Endothelial cell of umbilical vein (primary cell): ENCODE data around the gene C2orf42. TPM values are rescaled to one million over a fixed set of nuclear protein-coding genes. Genes with fewer than 3 reads are reported as not detected.

Experiments
- BruUV-seq: library from RNA; stranded (reverse); fragments of 400-500 nt; replicated peaks from 2 replicates; lab custom pipeline; 2021; lab: Mats Ljungman, UMichigan
- CTCF ChIA-PET: fragments of 300-600, 350-600 bp; sonication (Branson Sonifier 250); formaldehyde crosslinking; loops from one replicate; lab custom pipeline; 2021; ENCODE audit warnings: antibody characterized with exemption, inconsistent platforms; lab: Charles Lee
- POLR2A ChIA-PET: fragments of 300-600, 350-600 bp; sonication (Branson Sonifier 250); formaldehyde crosslinking; loops from one replicate; lab custom pipeline; 2021; ENCODE audit warnings: antibody characterized with exemption, inconsistent platforms; lab: Charles Lee
- DNase-seq: peaks from one replicate; pipeline ENCODE4 v3.0.0-alpha.2; 2011; ENCODE audit warnings: low read depth, low spot score
- FAIRE-seq: peaks from 2 replicates; lab custom pipeline; 2011; peaks lifted over from hg19 to GRCh38; lab: Jason Lieb, UNC
- H2AFZ ChIP-seq: 2 replicates; pipeline ENCODE4 v1.6.0; 2012; ENCODE audit warnings: low read depth, low read length, control low read depth, inconsistent platforms
- H3K27ac ChIP-seq: 2 replicates; pipeline ENCODE4 v1.5.1; 2011; ENCODE audit warnings: low read depth, mild to moderate bottlenecking, control low read depth, low read length, moderate library complexity; ENCODE audit not compliant: insufficient read depth
- H3K27me3 ChIP-seq, 2 experiments: 2 replicates each; pipeline versions ENCODE4 v1.6.0 to v1.6.1; 2011; ENCODE audit warnings: low read length in 2 of 2, mixed read lengths in 1 of 2; ENCODE audit not compliant: control insufficient read depth in 2 of 2, insufficient read depth in 2 of 2
- H3K36me3 ChIP-seq, 2 experiments: 2 replicates in 1 of 2; 3 replicates in 1 of 2; pipeline ENCODE4 v1.5.1; 2011; ENCODE audit warnings: low read length in 2 of 2, mild to moderate bottlenecking in 1 of 2, moderate library complexity in 1 of 2; ENCODE audit not compliant: control insufficient read depth in 2 of 2, insufficient read depth in 2 of 2; ENCODE audit errors: extremely low read depth in 1 of 2
- H3K4me1 ChIP-seq: 3 replicates; pipeline ENCODE4 v1.5.1; 2011; ENCODE audit warnings: mild to moderate bottlenecking, low read length; ENCODE audit not compliant: control insufficient read depth, insufficient read depth; ENCODE audit errors: extremely low read depth
- H3K4me2 ChIP-seq: 2 replicates; pipeline ENCODE4 v1.6.1; 2011; ENCODE audit warnings: low read length, control low read depth, mixed read lengths; ENCODE audit not compliant: insufficient read depth
- H3K4me3 ChIP-seq, 3 experiments: fragments of 200-600 bp in 1 of 3; sonication (generic), shearing (Covaris generic) in 1 of 3; replicated peaks in 1 of 3; 2 replicates each; pipeline ENCODE4 v1.5.1; 2011 to 2016; ENCODE audit warnings: control low read depth in 3 of 3, low read length in 3 of 3, mild to moderate bottlenecking in 2 of 3, inconsistent platforms in 1 of 3, low read depth in 1 of 3, moderate library complexity in 1 of 3; ENCODE audit not compliant: insufficient read depth in 1 of 3
- H3K79me2 ChIP-seq: 2 replicates; pipeline ENCODE4 v1.6.0; 2012; ENCODE audit warnings: low read length, inconsistent platforms; ENCODE audit not compliant: control insufficient read depth, insufficient read depth
- H3K9ac ChIP-seq: replicated peaks from 2 replicates; pipeline ENCODE3; 2011; ENCODE audit warnings: low read length, control low read depth; ENCODE audit not compliant: insufficient read depth; ENCODE audit errors: extremely low read depth
- H3K9me1 ChIP-seq: replicated peaks from 3 replicates; pipeline ENCODE4 v1.6.0; 2011; ENCODE audit warnings: mild to moderate bottlenecking, low read length; ENCODE audit not compliant: control insufficient read depth, insufficient read depth; ENCODE audit errors: extremely low read depth
- H3K9me3 ChIP-seq: replicated peaks from 2 replicates; pipeline ENCODE4 v1.5.1; 2012; ENCODE audit warnings: low read length, inconsistent platforms; ENCODE audit not compliant: control insufficient read depth, insufficient read depth
- H4K20me1 ChIP-seq: replicated peaks from 2 replicates; pipeline ENCODE3; 2011; ENCODE audit warnings: mild to moderate bottlenecking, low read length; ENCODE audit not compliant: control insufficient read depth, insufficient read depth; ENCODE audit errors: extremely low read depth
- EZH2 ChIP-seq: IDR thresholded peaks from 2 replicates; pipeline ENCODE4 v1.6.1; 2012; ENCODE audit warnings: borderline replicate concordance, low read depth, mild to moderate bottlenecking, moderate library complexity, low read length, inconsistent platforms; ENCODE audit not compliant: severe bottlenecking
- FOS ChIP-seq: IDR thresholded peaks from 2 replicates; pipeline ENCODE4 v1.6.1; 2011; ENCODE audit warnings: mild to moderate bottlenecking, low read length, moderate library complexity, borderline replicate concordance; ENCODE audit not compliant: insufficient read depth
- GATA2 ChIP-seq: IDR thresholded peaks from 2 replicates; pipeline ENCODE4 v1.7.0; 2011; ENCODE audit warnings: low read depth, mild to moderate bottlenecking, moderate library complexity, mixed read lengths, low read length; ENCODE audit not compliant: insufficient read length, insufficient read depth
- JUN ChIP-seq: IDR thresholded peaks from 2 replicates; pipeline ENCODE4 v1.6.1; 2011; ENCODE audit warnings: borderline replicate concordance, low read depth; ENCODE audit not compliant: insufficient read length, insufficient read depth
- MYC ChIP-seq: IDR thresholded peaks from one replicate; pipeline ENCODE4 v1.6.1; 2011; ENCODE audit warnings: mild to moderate bottlenecking, low read depth, low read length
- POLR2A ChIP-seq: IDR thresholded peaks from 2 replicates; pipeline ENCODE4 v1.6.1; 2012; ENCODE audit warnings: low read depth, mild to moderate bottlenecking, control low read depth, low read length
- POLR2AphosphoS5 ChIP-seq: IDR thresholded peaks from 2 replicates; pipeline ENCODE4 v1.6.1; 2012; ENCODE audit warnings: low read depth, mild to moderate bottlenecking, control low read depth, low read length, moderate library complexity; ENCODE audit not compliant: insufficient read depth
- dilution Hi-C: fragments of 300-500 bp; cut with MboI; formaldehyde crosslinking; loops from one replicate; pipeline ENCODE4 v1.15.0; 2019; ENCODE audit warnings: low sequenced_read_pairs; ENCODE audit not compliant: extremely low pct_ligation_motif_present
- intact Hi-C: fragments of 100-400 bp; cut with micrococcal nuclease; formaldehyde crosslinking; loops from one replicate; pipeline ENCODE4 v1.10.0; 2022
- polyA plus RNA-seq, 4 experiments: library from polyadenylated mRNA; depleted of rRNA in 3 of 4; stranded (reverse) in 3 of 4; unstranded in 1 of 4; fragments of >200 nt; gene quantifications; 2 replicates each; pipeline versions ENCODE4 v1.2.1 to v1.2.3, GENCODE V29; 2011 to 2012; ENCODE audit warnings: missing spikeins in 1 of 4
- total RNA-seq: library from RNA; stranded (reverse); gene quantifications from 2 replicates; pipeline ENCODE4 v1.2.3, GENCODE V29; 2021
- TF ChIP-seq, protein P1 (sequence below): IDR thresholded peaks from 2 replicates; pipeline ENCODE4 v1.6.1; 2011; ENCODE audit not compliant: insufficient read depth, insufficient read length
- TF ChIP-seq, protein P2 (sequence below), 2 donors: IDR thresholded peaks; 1 replicate in 1 of 2; 2 replicates in 1 of 2; pipeline ENCODE4 v1.5.1; 2011; ENCODE audit warnings: low read length in 2 of 2, mild to moderate bottlenecking in 2 of 2, moderate library complexity in 2 of 2, control low read depth in 1 of 2, inconsistent platforms in 1 of 2, low read depth in 1 of 2; ENCODE audit not compliant: insufficient read depth in 1 of 2; ENCODE audit errors: extremely low read depth in 1 of 2

Gene C2orf42
- total and polyA plus RNA-seq, 2 donors (not counting 3 experiments of a cell fraction or from before 2014, with no cell fraction given), result 7.9 to 13.1 TPM

DNA sequence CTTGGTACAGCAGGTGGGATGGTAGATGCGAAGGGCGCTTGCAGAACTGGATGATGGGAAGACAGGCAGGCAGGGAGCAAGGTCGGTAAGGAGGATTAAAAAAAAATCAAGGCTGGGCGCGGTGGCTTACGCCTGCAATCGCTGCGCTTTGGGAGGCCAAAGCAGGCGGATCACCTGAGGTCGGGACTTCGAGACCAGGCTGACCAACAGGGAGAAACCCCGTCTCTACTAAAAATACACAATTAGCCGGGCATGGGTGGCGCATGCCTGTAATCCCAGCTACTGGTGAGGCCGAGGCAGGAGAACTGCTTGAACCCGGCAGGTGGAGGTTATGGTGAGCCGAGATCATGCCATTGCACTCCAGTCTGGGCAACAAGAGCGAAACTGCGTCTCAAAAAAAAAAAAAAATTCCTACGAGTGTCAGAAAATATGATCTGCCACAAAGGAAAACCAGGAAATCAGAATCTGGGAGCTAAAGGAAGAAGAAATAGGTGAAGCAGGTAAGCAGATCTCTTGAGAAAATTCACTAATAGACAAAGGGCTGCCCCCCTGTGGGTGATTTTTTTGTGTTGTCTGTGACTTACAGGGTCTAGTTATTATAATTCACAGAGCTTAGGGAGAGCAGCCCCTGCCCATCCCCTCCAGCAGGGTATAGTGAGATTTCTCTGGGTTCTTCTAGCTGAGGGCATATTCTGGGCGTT lies 46.2 kb downstream of the C2orf42 start:
- BruUV-seq, result no TSS peak
- no peaks in the 10 kb centered on the region for H4K20me1 ChIP-seq
- no peak for TF ChIP-seq JUN
- no peak for TF ChIP-seq POLR2A
- TF ChIP-seq GATA2, result no peak
- no peak for TF ChIP-seq EZH2
- no peak for TF ChIP-seq FOS
- TF ChIP-seq MYC, result no peak
- no peak for TF ChIP-seq POLR2AphosphoS5
- TF ChIP-seq, protein P1, sequence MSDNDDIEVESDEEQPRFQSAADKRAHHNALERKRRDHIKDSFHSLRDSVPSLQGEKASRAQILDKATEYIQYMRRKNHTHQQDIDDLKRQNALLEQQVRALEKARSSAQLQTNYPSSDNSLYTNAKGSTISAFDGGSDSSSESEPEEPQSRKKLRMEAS, result no peak
- TF ChIP-seq, protein P2, sequence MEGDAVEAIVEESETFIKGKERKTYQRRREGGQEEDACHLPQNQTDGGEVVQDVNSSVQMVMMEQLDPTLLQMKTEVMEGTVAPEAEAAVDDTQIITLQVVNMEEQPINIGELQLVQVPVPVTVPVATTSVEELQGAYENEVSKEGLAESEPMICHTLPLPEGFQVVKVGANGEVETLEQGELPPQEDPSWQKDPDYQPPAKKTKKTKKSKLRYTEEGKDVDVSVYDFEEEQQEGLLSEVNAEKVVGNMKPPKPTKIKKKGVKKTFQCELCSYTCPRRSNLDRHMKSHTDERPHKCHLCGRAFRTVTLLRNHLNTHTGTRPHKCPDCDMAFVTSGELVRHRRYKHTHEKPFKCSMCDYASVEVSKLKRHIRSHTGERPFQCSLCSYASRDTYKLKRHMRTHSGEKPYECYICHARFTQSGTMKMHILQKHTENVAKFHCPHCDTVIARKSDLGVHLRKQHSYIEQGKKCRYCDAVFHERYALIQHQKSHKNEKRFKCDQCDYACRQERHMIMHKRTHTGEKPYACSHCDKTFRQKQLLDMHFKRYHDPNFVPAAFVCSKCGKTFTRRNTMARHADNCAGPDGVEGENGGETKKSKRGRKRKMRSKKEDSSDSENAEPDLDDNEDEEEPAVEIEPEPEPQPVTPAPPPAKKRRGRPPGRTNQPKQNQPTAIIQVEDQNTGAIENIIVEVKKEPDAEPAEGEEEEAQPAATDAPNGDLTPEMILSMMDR (IDR thresholded peaks at IDR 0.05; ENCODE audit: extremely low read depth in 1 of 2, insufficient read depth in 1 of 2, low read depth in 1 of 2, low read length in 2 of 2), result no peak
- no peak overlapping the region for H3K4me2 ChIP-seq
- H3K9me1 ChIP-seq, result no peaks in the 10 kb centered on the region
- ChIA-PET POLR2A (interaction anchor here (0.7 kb wide), 1 partner anchor 262 kb away, joined by 5 read pairs; no protein-coding TSS in a partner anchor), CTCF (interaction anchor here (1.1 to 3.6 kb wide), 4 partner anchors 73 to 420 kb away, joined by 3 to 18 read pairs (median 11); partner anchors contain the start of gene MXD1)
- DNase-seq (no peak), FAIRE-seq (no peak)
- H3K4me1 ChIP-seq, result peaks cover 14% of the 10 kb centered on the region
- no peak overlapping the region for H2AFZ ChIP-seq
- no peak overlapping the region for H3K4me3 ChIP-seq
- dilution Hi-C loops, result no loop called here
- H3K9ac ChIP-seq, result no peak overlapping the region
- no peaks in the 10 kb centered on the region for H3K27me3 ChIP-seq
- no peaks in the 10 kb centered on the region for H3K36me3 ChIP-seq
- H3K9me3 ChIP-seq, result no peaks in the 10 kb centered on the region
- intact Hi-C loops, result loop anchor here (5.0 kb wide), 1 partner anchor 1312 kb away; no protein-coding TSS in a partner anchor
- no peak overlapping the region for H3K27ac ChIP-seq
- H3K79me2 ChIP-seq, result no peaks in the 10 kb centered on the region
